ENCODE data around the gene CPB2.

Gene CPB2

GRCh38 chr13:46145950-46146349, 41.1 kb upstream of the CPB2 start:
- no peak for DNase-seq (ENCODE audit: low read depth)
- no peak overlapping the region for H3K4me3 ChIP-seq (ENCODE audit: low read length)
- TF ChIP-seq CTCF (conservative IDR thresholded peaks at IDR 0.05; ENCODE audit: low read depth, low read length) = no peak

- H3K4me3 ChIP-seq (ENCODE audit: low read length) = no peak overlapping the region
- no peak for DNase-seq (ENCODE audit: low read depth)
- TF ChIP-seq CTCF (conservative IDR thresholded peaks at IDR 0.05; ENCODE audit: low read depth, low read length) = no peak
These were observed 40.3 kb upstream of the CPB2 start for GRCh38 chr13:46145135-46145534.

GRCh38 chr13:46143184-46143701, 38.4 kb upstream of the CPB2 start:
- no peak overlapping the region for H3K4me3 ChIP-seq (ENCODE audit: low read length)
- DNase-seq (ENCODE audit: low read depth) = no peak
- no peak for TF ChIP-seq CTCF (conservative IDR thresholded peaks at IDR 0.05; ENCODE audit: low read depth, low read length)

GRCh38 chr13:46142776-46143175, 37.9 kb upstream of the CPB2 start:
- DNase-seq (ENCODE audit: low read depth) = no peak
- H3K4me3 ChIP-seq (ENCODE audit: low read length) = no peak overlapping the region
- no peak for TF ChIP-seq CTCF (conservative IDR thresholded peaks at IDR 0.05; ENCODE audit: low read depth, low read length)

GRCh38 chr13:46140044-46140443, 35.2 kb upstream of the CPB2 start:
- no peak for DNase-seq (ENCODE audit: low read depth)
- no peak for TF ChIP-seq CTCF (conservative IDR thresholded peaks at IDR 0.05; ENCODE audit: low read depth, low read length)
- H3K4me3 ChIP-seq (ENCODE audit: low read length) = no peak overlapping the region

- no peak for DNase-seq (ENCODE audit: low read depth)
- no peak overlapping the region for H3K4me3 ChIP-seq (ENCODE audit: low read length)
- TF ChIP-seq CTCF (conservative IDR thresholded peaks at IDR 0.05; ENCODE audit: low read depth, low read length) = no peak
These were observed 32.9 kb upstream of the CPB2 start for GRCh38 chr13:46137627-46138317.

GRCh38 chr13:46136688-46137087, 31.9 kb upstream of the CPB2 start:
- TF ChIP-seq CTCF (conservative IDR thresholded peaks at IDR 0.05; ENCODE audit: low read depth, low read length) = no peak
- H3K4me3 ChIP-seq (ENCODE audit: low read length) = no peak overlapping the region
- no peak for DNase-seq (ENCODE audit: low read depth)
